K562 (cell line): Measurements from ENCODE around the gene SCAPER. TPM values are rescaled to one million over a fixed set of nuclear protein-coding genes. Genes with fewer than 3 reads are reported as not detected.

ENCODE experiments used
- polyA plus RNA-seq, 8 experiments: library from polyadenylated mRNA; depleted of rRNA in 4 of 8; stranded (reverse) in 5 of 8; unstranded in 3 of 8; fragments of >200 nt; fragmentation: Nextera tagmentation in 2 of 8; fragmentation: Illumina TruSeq in 1 of 8; extraction: Ambion mirVana in 2 of 8; extraction: Trizol in 1 of 8; gene quantifications; 2 replicates each; pipeline versions ENCODE4 v1.2.1 to v1.2.3, GENCODE V29; 2011 to 2014; ENCODE audit warnings: inconsistent platforms in 1 of 8, missing spikeins in 1 of 8
- total RNA-seq, 7 experiments: library from RNA; depleted of rRNA in 6 of 7; stranded (reverse); fragments of >200 nt in 6 of 7; fragmentation: Illumina TruSeq in 2 of 7; extraction: Trizol in 2 of 7; gene quantifications; 2 replicates each; pipeline versions ENCODE4 v1.2.1 to v1.2.3, GENCODE V29; 2011 to 2021; ENCODE audit warnings: low replicate concordance in 1 of 7
- TF ChIP-seq, protein P1 (sequence below), 2 experiments: fragments of 450-650 bp in 1 of 2; sonication (generic) in 1 of 2; formaldehyde crosslinking in 1 of 2; IDR thresholded peaks; 2 replicates each; pipeline versions ENCODE4 v1.7.1 to v1.9.0; 2016 to 2022; ENCODE audit warnings: inconsistent platforms in 1 of 2, mild to moderate bottlenecking in 1 of 2, missing genetic modification reagents in 1 of 2

Gene SCAPER
- total and polyA plus RNA-seq, 9 of the 15 experiments (the other 6 are each of a cell fraction or from before 2014, with no cell fraction given) = 1.3 to 5.7 (median 3.2) TPM

DNA sequence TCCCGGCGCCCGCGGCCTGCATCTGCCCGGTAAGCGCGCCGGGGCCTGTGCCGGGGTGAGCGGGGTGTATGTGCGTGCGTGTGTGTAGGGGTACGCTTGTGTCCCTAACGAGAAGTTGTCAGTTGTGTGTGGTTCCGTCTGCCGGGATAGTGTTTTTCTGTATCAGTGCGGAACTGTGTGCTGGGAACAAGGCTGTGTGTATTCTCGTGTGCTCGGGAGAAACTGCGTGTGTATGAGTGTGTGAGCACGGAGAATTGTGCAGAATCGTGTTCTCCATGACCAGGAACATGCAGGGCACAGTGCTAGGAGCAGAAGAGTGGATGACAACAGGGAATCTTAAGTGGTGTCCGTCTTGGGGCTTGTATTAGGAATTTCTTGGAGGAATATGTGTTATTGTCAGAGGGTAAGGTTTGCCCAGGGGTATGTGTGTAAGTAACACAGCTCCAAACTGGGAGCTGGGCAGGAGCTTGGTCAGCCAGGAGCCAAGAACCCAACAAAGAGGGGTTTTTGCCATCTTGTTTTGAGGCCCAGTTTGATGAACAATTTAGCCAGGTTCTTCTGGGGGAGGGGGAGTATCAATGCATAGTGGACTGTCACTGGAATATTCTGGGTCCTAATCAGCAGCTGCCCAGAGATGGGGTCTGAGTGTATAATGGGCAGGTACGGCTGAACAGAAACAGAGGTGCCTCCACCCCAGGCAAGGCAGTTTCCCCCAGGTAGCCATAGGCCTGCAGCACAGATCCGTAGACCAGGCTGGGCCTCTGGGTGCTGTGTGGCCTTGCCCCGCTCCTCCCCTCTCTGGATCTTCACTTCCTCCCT lies 566.4 kb downstream of the SCAPER start (continued):
- TF ChIP-seq, protein P1, sequence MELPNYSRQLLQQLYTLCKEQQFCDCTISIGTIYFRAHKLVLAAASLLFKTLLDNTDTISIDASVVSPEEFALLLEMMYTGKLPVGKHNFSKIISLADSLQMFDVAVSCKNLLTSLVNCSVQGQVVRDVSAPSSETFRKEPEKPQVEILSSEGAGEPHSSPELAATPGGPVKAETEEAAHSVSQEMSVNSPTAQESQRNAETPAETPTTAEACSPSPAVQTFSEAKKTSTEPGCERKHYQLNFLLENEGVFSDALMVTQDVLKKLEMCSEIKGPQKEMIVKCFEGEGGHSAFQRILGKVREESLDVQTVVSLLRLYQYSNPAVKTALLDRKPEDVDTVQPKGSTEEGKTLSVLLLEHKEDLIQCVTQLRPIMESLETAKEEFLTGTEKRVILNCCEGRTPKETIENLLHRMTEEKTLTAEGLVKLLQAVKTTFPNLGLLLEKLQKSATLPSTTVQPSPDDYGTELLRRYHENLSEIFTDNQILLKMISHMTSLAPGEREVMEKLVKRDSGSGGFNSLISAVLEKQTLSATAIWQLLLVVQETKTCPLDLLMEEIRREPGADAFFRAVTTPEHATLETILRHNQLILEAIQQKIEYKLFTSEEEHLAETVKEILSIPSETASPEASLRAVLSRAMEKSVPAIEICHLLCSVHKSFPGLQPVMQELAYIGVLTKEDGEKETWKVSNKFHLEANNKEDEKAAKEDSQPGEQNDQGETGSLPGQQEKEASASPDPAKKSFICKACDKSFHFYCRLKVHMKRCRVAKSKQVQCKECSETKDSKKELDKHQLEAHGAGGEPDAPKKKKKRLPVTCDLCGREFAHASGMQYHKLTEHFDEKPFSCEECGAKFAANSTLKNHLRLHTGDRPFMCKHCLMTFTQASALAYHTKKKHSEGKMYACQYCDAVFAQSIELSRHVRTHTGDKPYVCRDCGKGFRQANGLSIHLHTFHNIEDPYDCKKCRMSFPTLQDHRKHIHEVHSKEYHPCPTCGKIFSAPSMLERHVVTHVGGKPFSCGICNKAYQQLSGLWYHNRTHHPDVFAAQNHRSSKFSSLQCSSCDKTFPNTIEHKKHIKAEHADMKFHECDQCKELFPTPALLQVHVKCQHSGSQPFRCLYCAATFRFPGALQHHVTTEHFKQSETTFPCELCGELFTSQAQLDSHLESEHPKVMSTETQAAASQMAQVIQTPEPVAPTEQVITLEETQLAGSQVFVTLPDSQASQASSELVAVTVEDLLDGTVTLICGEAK (IDR thresholded peaks at IDR 0.05) = peak; percentile 53; the same call in 1 of the 2 replicates
- TF ChIP-seq, protein P1 (CRISPR knock-in tag; IDR thresholded peaks at IDR 0.05) = no peak
